K562 (cell line): ENCODE measurements around the gene ZNF106. TPM values are rescaled to one million over a fixed set of nuclear protein-coding genes. Genes with fewer than 3 reads are reported as not detected.

Source experiments
- ATAC-seq: fragments of 200-7000 bp; cut with Tn5 transposase; 3 replicates; pipeline ENCODE4 v1.9.1; 2020; ENCODE audit warnings: moderate library complexity
- Bru-seq: library from RNA; stranded (reverse); fragments of 400-500 nt; gene quantifications from one replicate; lab custom pipeline; 2021; lab: Mats Ljungman, UMichigan
- BruChase-seq, 2 experiments: library from RNA; stranded (reverse); fragments of 400-500 nt; gene quantifications; one replicate each; lab custom pipeline; 2021; lab: Mats Ljungman, UMichigan
- BruUV-seq: library from RNA; stranded (reverse); fragments of 400-500 nt; replicated peaks from 2 replicates; lab custom pipeline; 2021; lab: Mats Ljungman, UMichigan
- CTCF ChIA-PET: fragments of 300-600 bp; formaldehyde crosslinking; extraction: SDS; loops from one replicate; lab custom pipeline; 2021; ENCODE audit warnings: low intra/inter-chr PET ratio; lab: Yijun Ruan, JAX
- POLR2A ChIA-PET: fragments of 300-600, 350-650 bp; sonication (Branson Sonifier 250); formaldehyde crosslinking; extraction: SDS; loops from one replicate; lab custom pipeline; 2021; ENCODE audit warnings: antibody characterized with exemption, inconsistent platforms; lab: Yijun Ruan, JAX
- DNase-seq, 4 experiments: peaks; one replicate each; pipeline versions ENCODE4 v3.0.0 to v3.0.0-alpha.2; 2011 to 2018; ENCODE audit warnings: low spot score in 3 of 4, mixed read lengths in 3 of 4; ENCODE audit errors: extremely low read depth in 1 of 4
- FAIRE-seq: peaks from 2 replicates; lab custom pipeline; 2011; peaks lifted over from hg19 to GRCh38; lab: Jason Lieb, UNC
- H2AFZ ChIP-seq: 2 replicates; pipeline ENCODE4 v1.6.0; 2011; ENCODE audit warnings: low read depth, low read length, control low read depth, inconsistent platforms
- H3K27ac ChIP-seq: fragments of 200-600 bp; 3 replicates; pipeline ENCODE4 v1.8.0; 2011; ENCODE audit warnings: low read depth, mild to moderate bottlenecking, control low read depth, inconsistent platforms, low read length, moderate library complexity, mixed read lengths; ENCODE audit errors: extremely low read depth
- H3K27me3 ChIP-seq, 2 experiments: fragments of 300-600 bp in 1 of 2; 2 replicates in 1 of 2; 3 replicates in 1 of 2; pipeline versions ENCODE4 v1.6.0 to v1.8.0; 2011; ENCODE audit warnings: inconsistent platforms in 2 of 2, low read length in 2 of 2, mild to moderate bottlenecking in 1 of 2, mixed read lengths in 1 of 2, moderate library complexity in 1 of 2; ENCODE audit not compliant: control insufficient read depth in 2 of 2, insufficient read depth in 2 of 2
- H3K36me3 ChIP-seq: fragments of 300-600 bp; 3 replicates; pipeline ENCODE4 v1.8.0; 2011; ENCODE audit warnings: mild to moderate bottlenecking, low read length, inconsistent platforms; ENCODE audit not compliant: control insufficient read depth, insufficient read depth
- H3K4me1 ChIP-seq, 2 experiments: fragments of 200-600 bp in 1 of 2; replicated peaks in 1 of 2; 2 replicates in 1 of 2; 3 replicates in 1 of 2; pipeline versions ENCODE4 v1.5.1 to v1.8.0; 2011; ENCODE audit warnings: inconsistent platforms in 2 of 2, low read length in 2 of 2, mild to moderate bottlenecking in 1 of 2, mixed read lengths in 1 of 2, moderate library complexity in 1 of 2; ENCODE audit not compliant: control insufficient read depth in 2 of 2, insufficient read depth in 2 of 2
- H3K4me2 ChIP-seq: 2 replicates; pipeline ENCODE4 v1.6.1; 2011; ENCODE audit warnings: low read length, control low read depth, inconsistent platforms, mixed read lengths; ENCODE audit not compliant: insufficient read depth
- H3K4me3 ChIP-seq: fragments of 200-600 bp; sonication (generic), shearing (Covaris generic); 2 replicates; pipeline ENCODE4 v1.5.1; 2016; ENCODE audit warnings: control low read depth, inconsistent platforms
- H3K79me2 ChIP-seq: fragments of 200-600 bp; 3 replicates; pipeline ENCODE4 v1.8.0; 2011; ENCODE audit warnings: low read length, inconsistent platforms; ENCODE audit not compliant: control insufficient read depth, insufficient read depth
- H3K9ac ChIP-seq, 2 experiments: 2 replicates each; pipeline versions ENCODE4 v1.6.0 to v1.6.1; 2011; ENCODE audit warnings: low read depth in 2 of 2, low read length in 2 of 2, control low read depth in 1 of 2, inconsistent platforms in 1 of 2, mild to moderate bottlenecking in 1 of 2, mixed read lengths in 1 of 2; ENCODE audit not compliant: insufficient read depth in 1 of 2
- H3K9me1 ChIP-seq: one replicate; pipeline ENCODE4 v1.6.0; 2011; ENCODE audit warnings: inconsistent platforms, mild to moderate bottlenecking, low read length, moderate library complexity; ENCODE audit not compliant: control insufficient read depth, insufficient read depth
- H3K9me3 ChIP-seq: replicated peaks from 2 replicates; pipeline ENCODE4 v1.5.1; 2011; ENCODE audit warnings: low read depth, low read length, inconsistent platforms; ENCODE audit not compliant: control insufficient read depth, insufficient read depth
- H4K20me1 ChIP-seq: replicated peaks from 2 replicates; pipeline ENCODE4 v1.6.1; 2011; ENCODE audit warnings: low read length, inconsistent platforms, mixed read lengths; ENCODE audit not compliant: control insufficient read depth, insufficient read depth
- ARID3A ChIP-seq: IDR thresholded peaks from 2 replicates; pipeline ENCODE4 v1.6.1; 2012; ENCODE audit warnings: low read depth, low read length, improper control_type of control experiment, borderline replicate concordance
- DACH1 ChIP-seq: fragments of 450-650 bp; IDR thresholded peaks from 2 replicates; pipeline ENCODE4 v1.6.1; 2018; ENCODE audit not compliant: partially characterized antibody
- EP400 ChIP-seq: fragments of 450-650 bp; IDR thresholded peaks from 2 replicates; pipeline ENCODE4 v1.6.1; 2017; ENCODE audit warnings: antibody characterized with exemption, mild to moderate bottlenecking, moderate library complexity
- NR3C1 ChIP-seq: sonication (generic); formaldehyde crosslinking; IDR thresholded peaks from 2 replicates; pipeline ENCODE4 v1.8.1; 2022; ENCODE audit warnings: missing genetic modification reagents
- NUFIP1 ChIP-seq: fragments of 450-650 bp; IDR thresholded peaks from 2 replicates; pipeline ENCODE4 v1.6.1; 2018; ENCODE audit not compliant: partially characterized antibody
- SIN3B ChIP-seq: fragments of 450-650 bp; IDR thresholded peaks from 2 replicates; pipeline ENCODE4 v1.6.1; 2017; ENCODE audit warnings: low read depth, mild to moderate bottlenecking, moderate library complexity
- ZBTB7A ChIP-seq: IDR thresholded peaks from 2 replicates; pipeline ENCODE4 v1.6.1; 2011; ENCODE audit warnings: low read depth, mild to moderate bottlenecking, low read length, moderate library complexity, borderline replicate concordance; ENCODE audit not compliant: control insufficient read depth
- ZFX ChIP-seq: sonication (generic); formaldehyde crosslinking; IDR thresholded peaks from 2 replicates; pipeline ENCODE4 v1.8.0; 2022; ENCODE audit warnings: mild to moderate bottlenecking, missing genetic modification reagents, moderate library complexity
- ZNF699 ChIP-seq: fragments of 250-450 bp; sonication (Bioruptor Pico); IDR thresholded peaks from 2 replicates; pipeline ENCODE4 v1.8.0; 2021; ENCODE audit warnings: mild to moderate bottlenecking, moderate library complexity; ENCODE audit not compliant: insufficient replicate concordance
- WGBS: fragments of 100-300 bp; shearing (Covaris generic); methylation state at CpG from one replicate; pipeline ENCODE4 v1.1.6; 2016; ENCODE audit warnings: low coverage, mixed read lengths; ENCODE audit not compliant: insufficient coverage; ENCODE audit errors: missing lambda C conversion rate; 5-methylcytosine and 5-hydroxymethylcytosine counted together
- in situ Hi-C: fragments of 300-500 bp; cut with MboI; formaldehyde crosslinking; loops from 4 replicates; pipeline ENCODE4 v1.15.0; 2018; ENCODE audit warnings: inconsistent platforms, mixed read lengths
- intact Hi-C: fragments of 100-400 bp; cut with micrococcal nuclease; formaldehyde crosslinking; loops from 2 replicates; pipeline ENCODE4 v1.14.2; 2022
- long read RNA-seq, 3 experiments: library from polyadenylated mRNA in 2 of 3; library from RNA in 1 of 3; unstranded in 2 of 3; stranded (forward) in 1 of 3; transcript quantifications; one replicate each; pipeline ENCODE4 v2.0.0, GENCODE V29; 2019 to 2022
- polyA minus RNA-seq, 3 experiments: library from RNA; depleted of rRNA, polyadenylated mRNA; stranded (reverse); fragments of >200 nt; gene quantifications; 2 replicates each; pipeline ENCODE4 v1.2.3, GENCODE V29; 2011
- polyA plus RNA-seq, 8 experiments: library from polyadenylated mRNA; depleted of rRNA in 4 of 8; stranded (reverse) in 5 of 8; unstranded in 3 of 8; fragments of >200 nt; fragmentation: Nextera tagmentation in 2 of 8; fragmentation: Illumina TruSeq in 1 of 8; extraction: Ambion mirVana in 2 of 8; extraction: Trizol in 1 of 8; gene quantifications; 2 replicates each; pipeline versions ENCODE4 v1.2.1 to v1.2.3, GENCODE V29; 2011 to 2014; ENCODE audit warnings: inconsistent platforms in 1 of 8, missing spikeins in 1 of 8
- total RNA-seq, 7 experiments: library from RNA; depleted of rRNA in 6 of 7; stranded (reverse); fragments of >200 nt in 6 of 7; fragmentation: Illumina TruSeq in 2 of 7; extraction: Trizol in 2 of 7; gene quantifications; 2 replicates each; pipeline versions ENCODE4 v1.2.1 to v1.2.3, GENCODE V29; 2011 to 2021; ENCODE audit warnings: low replicate concordance in 1 of 7
- TF ChIP-seq, protein P1 (sequence below): fragments of 250-450 bp; sonication (Bioruptor Pico); IDR thresholded peaks from 2 replicates; pipeline ENCODE4 v1.6.1; 2021; ENCODE audit warnings: mild to moderate bottlenecking
- TF ChIP-seq, protein P2 (sequence below): fragments of 450-650 bp; IDR thresholded peaks from 2 replicates; pipeline ENCODE4 v1.6.1; 2016; ENCODE audit warnings: mild to moderate bottlenecking

ZNF106 gene
- total RNA-seq (2011; cell fraction: chromatin; rRNA removed; ENCODE audit: low replicate concordance), result 30.6 and 82.8 TPM in 2 replicates
- total RNA-seq (2011; cell fraction: nucleolus; rRNA removed), result 20.7 and 26.5 TPM in 2 replicates
- 35.7 and 51.1 TPM in 2 replicates for total RNA-seq (2011; cell fraction: nucleoplasm; rRNA removed)
- total RNA-seq (2014; rRNA removed), result 26.2 and 29.3 TPM in 2 replicates
- 55.3 and 60.3 TPM in 2 replicates for total RNA-seq (2014; rRNA removed; fragmentation: Illumina TruSeq; extraction: Trizol)
- 40.5 and 46.0 TPM in 2 replicates for total RNA-seq (2015; rRNA removed; fragmentation: Illumina TruSeq; extraction: Trizol)
- 43.3 and 43.8 TPM in 2 replicates for total RNA-seq (2021)
- 28.2 and 33.7 TPM in 2 replicates for polyA plus RNA-seq (2011; rRNA removed)
- 22.3 and 28.3 TPM in 2 replicates for polyA plus RNA-seq (2011; cell fraction: cytosol; rRNA removed)
- polyA plus RNA-seq (2011; cell fraction: nucleus; rRNA removed), result 13.2 and 17.5 TPM in 2 replicates
- polyA plus RNA-seq (2012), result 20.1 and 25.8 TPM in 2 replicates
- 35.8 and 42.9 TPM in 2 replicates for polyA plus RNA-seq (2014; fragmentation: Illumina TruSeq; extraction: Trizol)
- 10 to 100 TPM; 15.6 to 17.4 TPM for polyA plus RNA-seq (2014; fragmentation: Nextera tagmentation; extraction: Ambion mirVana)
- polyA plus RNA-seq (2014; rRNA removed), result 14.4 and 16.4 TPM in 2 replicates
- 107 and 171 TPM in 2 replicates for polyA minus RNA-seq (2011; rRNA and poly(A)+ RNA removed)
- polyA minus RNA-seq (2011; cell fraction: cytosol; rRNA and poly(A)+ RNA removed), result 28.3 and 40.1 TPM in 2 replicates
- polyA minus RNA-seq (2011; cell fraction: nucleus; rRNA and poly(A)+ RNA removed), result 15.1 and 27.8 TPM in 2 replicates
- percentile 74 among the genes with signal in this experiment for Bru-seq, nascent RNA
- BruChase-seq, experiment 1, labeled RNA remaining after a 2-hour chase, result percentile 78 among the genes with signal in this experiment
- BruChase-seq, experiment 2, labeled RNA remaining after a 6-hour chase, result percentile 82 among the genes with signal in this experiment
- long read RNA-seq, experiment 1, full-length matches to known transcripts, result 4 of 96 reads
- long read RNA-seq, experiment 1, partial matches to known transcripts, result 49 of 96 reads
- long read RNA-seq, experiment 1, other reads (novel, unspliced or antisense), result 43 of 96 reads
- long read RNA-seq, experiment 2, partial matches to known transcripts, result 1 of 29 reads
- long read RNA-seq, experiment 2, other reads (novel, unspliced or antisense), result 28 of 29 reads
- long read RNA-seq, experiment 3, partial matches to known transcripts, result 20 of 23 reads
- long read RNA-seq, experiment 3, other reads (novel, unspliced or antisense), result 3 of 23 reads

DNA sequence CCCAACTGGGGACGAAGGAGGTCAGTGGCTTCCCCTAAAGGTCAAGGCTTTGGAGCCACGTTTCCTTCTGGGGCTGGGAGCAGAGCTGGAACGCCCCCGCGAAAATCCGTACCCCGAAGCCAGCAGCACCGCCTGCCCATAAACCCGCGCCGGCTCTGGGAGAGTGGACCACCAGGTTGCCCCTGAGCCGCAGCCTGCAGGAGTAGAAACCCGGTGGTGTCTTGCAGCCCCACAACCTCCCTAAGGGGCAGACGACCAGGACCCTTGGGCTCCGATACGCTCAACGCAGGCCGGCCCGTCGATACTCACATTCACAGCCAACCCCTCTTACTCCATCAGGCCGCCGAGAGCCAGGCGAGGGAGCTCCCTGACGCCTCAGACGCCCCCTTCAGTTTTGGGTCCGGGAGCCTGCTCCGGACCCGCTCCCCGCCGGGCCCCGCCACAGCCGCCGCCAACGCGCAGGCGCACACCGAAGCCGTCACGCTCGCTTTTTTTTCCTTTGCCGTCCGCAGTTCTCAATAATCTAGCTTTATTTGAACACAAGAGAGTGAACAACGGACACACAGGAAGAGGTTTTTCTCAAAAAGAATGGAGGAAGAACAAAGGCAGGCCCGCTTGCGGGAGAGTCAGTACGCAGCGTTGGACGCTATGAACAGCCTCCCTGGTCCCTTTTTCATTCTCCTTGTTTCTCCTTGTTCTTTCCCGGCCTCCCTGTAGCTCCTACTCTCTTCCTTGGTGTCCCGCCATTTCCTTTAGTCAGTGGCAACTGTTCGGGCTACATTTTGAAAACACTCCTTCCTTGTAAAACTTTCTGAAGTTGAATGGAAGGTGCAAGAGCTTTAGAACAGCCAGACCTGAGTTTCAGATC is at the start of gene ZNF106:
Gene ZNF106 (minus strand): TSS at position 471 of the 868 bp plus-strand sequence. CDS start 18,852 bp downstream, outside the sequence.
- BruUV-seq, result no TSS peak
- H4K20me1 ChIP-seq, result no peaks in the 10 kb centered on the region
- CTCF ChIA-PET, result no interaction called here
- DNase-seq, result peak; percentile 94 to 97 (median 96)
- no peaks in the 10 kb centered on the region for H3K9me1 ChIP-seq
- peak within 1 kb of the TSS; percentile 79 for H3K4me3 ChIP-seq
- peak within 1 kb of the TSS; percentile 100 for H3K27ac ChIP-seq
- POLR2A ChIA-PET, result interaction anchor here (0.5 to 2.5 kb wide), 12 partner anchors 9 to 918 kb away, joined by 3 to 13 read pairs (median 3); no protein-coding TSS in a partner anchor
- peak within 1 kb of the TSS; percentile 92 to 98 for H3K9ac ChIP-seq
- peak; percentile 89 for FAIRE-seq
- in situ Hi-C loops, result no loop called here
- intact Hi-C loops, result no loop called here
- H3K4me2 ChIP-seq, result peak within 1 kb of the TSS; percentile 99
- peaks cover 7% of the 10 kb centered on the region; the same call in 2 of the 3 replicates for H3K36me3 ChIP-seq
- ATAC-seq, result peak; percentile 81
- H2AFZ ChIP-seq, result peak within 1 kb of the TSS; percentile 99
- no peaks in the 10 kb centered on the region for H3K27me3 ChIP-seq
- H3K9me3 ChIP-seq, result no peaks in the 10 kb centered on the region
- under 1% methylated on average over 45 of the region's 51 CpGs for WGBS
- peaks cover 7 to 12% of the 10 kb centered on the region in 2 experiments for H3K4me1 ChIP-seq
- peaks cover 52% of the 10 kb centered on the region for H3K79me2 ChIP-seq
- TF ChIP-seq, protein P1, sequence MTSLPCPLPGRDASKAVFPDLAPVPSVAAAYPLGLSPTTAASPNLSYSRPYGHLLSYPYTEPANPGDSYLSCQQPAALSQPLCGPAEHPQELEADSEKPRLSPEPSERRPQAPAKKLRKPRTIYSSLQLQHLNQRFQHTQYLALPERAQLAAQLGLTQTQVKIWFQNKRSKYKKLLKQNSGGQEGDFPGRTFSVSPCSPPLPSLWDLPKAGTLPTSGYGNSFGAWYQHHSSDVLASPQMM (CRISPR knock-in tag), result no peak
- TF ChIP-seq NR3C1 (CRISPR knock-in tag) (no peak), DACH1 (no peak), ZBTB7A (peak; percentile 81), ARID3A (peak; percentile 55; the same call in 1 of the 2 replicates), EP400 (peak; percentile 79), ZNF699 (CRISPR knock-in tag) (no peak), SIN3B (peak; percentile 57), NUFIP1 (no peak), ZFX (CRISPR knock-in tag) (peak; percentile 83)
- TF ChIP-seq, protein P2, sequence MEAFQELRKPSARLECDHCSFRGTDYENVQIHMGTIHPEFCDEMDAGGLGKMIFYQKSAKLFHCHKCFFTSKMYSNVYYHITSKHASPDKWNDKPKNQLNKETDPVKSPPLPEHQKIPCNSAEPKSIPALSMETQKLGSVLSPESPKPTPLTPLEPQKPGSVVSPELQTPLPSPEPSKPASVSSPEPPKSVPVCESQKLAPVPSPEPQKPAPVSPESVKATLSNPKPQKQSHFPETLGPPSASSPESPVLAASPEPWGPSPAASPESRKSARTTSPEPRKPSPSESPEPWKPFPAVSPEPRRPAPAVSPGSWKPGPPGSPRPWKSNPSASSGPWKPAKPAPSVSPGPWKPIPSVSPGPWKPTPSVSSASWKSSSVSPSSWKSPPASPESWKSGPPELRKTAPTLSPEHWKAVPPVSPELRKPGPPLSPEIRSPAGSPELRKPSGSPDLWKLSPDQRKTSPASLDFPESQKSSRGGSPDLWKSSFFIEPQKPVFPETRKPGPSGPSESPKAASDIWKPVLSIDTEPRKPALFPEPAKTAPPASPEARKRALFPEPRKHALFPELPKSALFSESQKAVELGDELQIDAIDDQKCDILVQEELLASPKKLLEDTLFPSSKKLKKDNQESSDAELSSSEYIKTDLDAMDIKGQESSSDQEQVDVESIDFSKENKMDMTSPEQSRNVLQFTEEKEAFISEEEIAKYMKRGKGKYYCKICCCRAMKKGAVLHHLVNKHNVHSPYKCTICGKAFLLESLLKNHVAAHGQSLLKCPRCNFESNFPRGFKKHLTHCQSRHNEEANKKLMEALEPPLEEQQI, result peak; percentile 73; the same call in 1 of the 2 replicates
